OCI-LY7 (cell line): ENCODE results near the gene PLPP3. TPM values are rescaled to one million over a fixed set of nuclear protein-coding genes. Genes with fewer than 3 reads are reported as not detected.

ENCODE experiments used
- BruUV-seq: library from RNA; stranded (reverse); fragments of 400-500 nt; replicated peaks from 2 replicates; lab custom pipeline; 2021; lab: Mats Ljungman, UMichigan
- CTCF ChIA-PET: fragments of 300-600 bp; sonication (Branson Sonifier 250); formaldehyde crosslinking; loops from one replicate; lab custom pipeline; 2022; ENCODE audit warnings: antibody characterized with exemption; ENCODE audit not compliant: unreplicated experiment; lab: Charles Lee
- POLR2A ChIA-PET: fragments of 300-600 bp; sonication (Branson Sonifier 250); formaldehyde crosslinking; loops from one replicate; lab custom pipeline; 2022; ENCODE audit warnings: antibody characterized with exemption; lab: Charles Lee
- DNase-seq: peaks from one replicate; pipeline ENCODE4 v3.0.0-alpha.2; 2015; ENCODE audit warnings: low spot score
- H2AFZ ChIP-seq: fragments of 200-600 bp; sonication (generic), shearing (Covaris generic); 2 replicates; pipeline ENCODE4 v1.6.1; 2014; ENCODE audit warnings: mild to moderate bottlenecking, antibody characterized with exemption, low read length, moderate library complexity
- H3K27ac ChIP-seq: fragments of 200-600 bp; sonication (generic); 2 replicates; pipeline ENCODE4 v1.5.1; 2014; ENCODE audit warnings: mixed run types, low read depth, mild to moderate bottlenecking, moderate library complexity, low read length, inconsistent platforms; ENCODE audit not compliant: poor library complexity, severe bottlenecking
- H3K36me3 ChIP-seq: fragments of 200-600 bp; sonication (generic); 2 replicates; pipeline ENCODE4 v1.6.1; 2014; ENCODE audit warnings: mild to moderate bottlenecking, antibody characterized with exemption, low read length, moderate library complexity, mixed read lengths; ENCODE audit not compliant: insufficient read depth
- H3K4me1 ChIP-seq: fragments of 200-600 bp; sonication (generic); 2 replicates; pipeline ENCODE4 v1.5.1; 2014; ENCODE audit warnings: mild to moderate bottlenecking, low read length; ENCODE audit not compliant: insufficient read depth, poor library complexity, severe bottlenecking
- H3K4me2 ChIP-seq: fragments of 200-600 bp; sonication (generic); 2 replicates; pipeline ENCODE4 v1.6.1; 2014; ENCODE audit warnings: mild to moderate bottlenecking, low read length
- H3K4me3 ChIP-seq: fragments of 200-600 bp; sonication (generic); 2 replicates; pipeline ENCODE4 v1.5.1; 2014; ENCODE audit warnings: mild to moderate bottlenecking, low read depth, low read length; ENCODE audit not compliant: poor library complexity, severe bottlenecking
- H3K79me2 ChIP-seq: fragments of 200-600 bp; sonication (generic); 2 replicates; pipeline ENCODE4 v1.6.1; 2016; ENCODE audit warnings: low read depth, mild to moderate bottlenecking, low read length, moderate library complexity, mixed read lengths; ENCODE audit not compliant: insufficient read depth
- H3K9me2 ChIP-seq: fragments of 200-600 bp; sonication (generic); 2 replicates; pipeline ENCODE4 v1.6.1; 2016; ENCODE audit warnings: mild to moderate bottlenecking, low read length, mixed read lengths; ENCODE audit not compliant: insufficient read depth
- H3K9me3 ChIP-seq: fragments of 200-600 bp; sonication (generic); 2 replicates; pipeline ENCODE4 v1.6.1; 2014; ENCODE audit warnings: mild to moderate bottlenecking, mixed run types, low read length, mixed read lengths
- H4K20me1 ChIP-seq: fragments of 200-600 bp; sonication (generic); 2 replicates; pipeline ENCODE4 v1.6.1; 2014; ENCODE audit warnings: mild to moderate bottlenecking, antibody characterized with exemption, low read length, moderate library complexity, mixed read lengths; ENCODE audit not compliant: insufficient read depth
- EZH2phosphoT487 ChIP-seq: fragments of 200-600 bp; sonication (generic); IDR thresholded peaks from 2 replicates; pipeline ENCODE4 v1.6.1; 2018; ENCODE audit warnings: low read depth, borderline replicate concordance, mild to moderate bottlenecking, mixed run types, antibody characterized with exemption, low read length, moderate library complexity, mixed read lengths
- intact Hi-C: fragments of 100-400 bp; cut with micrococcal nuclease; formaldehyde crosslinking; loops from one replicate; pipeline ENCODE4 v1.10.0; 2022; ENCODE audit not compliant: unreplicated experiment
- total RNA-seq, 2 experiments: library from RNA; depleted of rRNA in 1 of 2; stranded (reverse); fragments of >200 nt in 1 of 2; shearing (Covaris generic) in 1 of 2; gene quantifications; 2 replicates each; pipeline ENCODE4 v1.2.3, GENCODE V29; 2014 to 2022
- TF ChIP-seq, protein P1 (sequence below): fragments of 200-600 bp; sonication (generic); conservative IDR thresholded peaks from 2 replicates; pipeline ENCODE4 v1.5.1; 2014; ENCODE audit warnings: mild to moderate bottlenecking, antibody characterized with exemption, low read length, moderate library complexity, mixed read lengths

The PLPP3 gene
- total RNA-seq, 2 experiments from 2014 or later: 0.92 to 1.7 TPM

DNA sequence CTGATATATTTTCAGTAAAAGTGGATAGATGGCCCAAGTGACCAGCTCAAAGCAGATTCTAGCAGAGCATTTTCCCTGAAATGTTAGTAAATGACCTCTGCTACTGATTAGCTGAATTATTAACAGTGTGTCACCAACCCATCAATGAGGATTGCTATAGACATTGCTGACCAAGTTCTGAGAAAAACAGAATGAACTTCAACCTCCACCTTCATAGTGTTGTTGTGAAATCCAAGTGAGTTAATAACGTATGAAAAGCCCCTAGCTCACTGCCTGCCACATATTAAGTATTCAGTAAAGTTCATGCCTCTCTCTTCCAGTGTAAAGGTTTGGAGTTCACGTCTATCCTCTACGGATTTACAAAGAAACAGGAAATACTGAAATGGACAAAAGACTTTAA lies 15.8 kb downstream of the PLPP3 start:
- no peaks in the 10 kb centered on the region for H3K36me3 ChIP-seq
- ChIA-PET POLR2A (interaction anchor here (0.8 to 5.3 kb wide), 3 partner anchors 9 to 37 kb away, joined by 3 to 30 read pairs (median 4); no protein-coding TSS in a partner anchor), CTCF (no interaction called here)
- H3K4me3 ChIP-seq: no peak overlapping the region
- H3K27ac ChIP-seq: no peak overlapping the region
- H3K4me1 ChIP-seq: peaks cover 32% of the 10 kb centered on the region
- no peak for DNase-seq
- TF ChIP-seq EZH2phosphoT487: no peak
- TF ChIP-seq, protein P1, sequence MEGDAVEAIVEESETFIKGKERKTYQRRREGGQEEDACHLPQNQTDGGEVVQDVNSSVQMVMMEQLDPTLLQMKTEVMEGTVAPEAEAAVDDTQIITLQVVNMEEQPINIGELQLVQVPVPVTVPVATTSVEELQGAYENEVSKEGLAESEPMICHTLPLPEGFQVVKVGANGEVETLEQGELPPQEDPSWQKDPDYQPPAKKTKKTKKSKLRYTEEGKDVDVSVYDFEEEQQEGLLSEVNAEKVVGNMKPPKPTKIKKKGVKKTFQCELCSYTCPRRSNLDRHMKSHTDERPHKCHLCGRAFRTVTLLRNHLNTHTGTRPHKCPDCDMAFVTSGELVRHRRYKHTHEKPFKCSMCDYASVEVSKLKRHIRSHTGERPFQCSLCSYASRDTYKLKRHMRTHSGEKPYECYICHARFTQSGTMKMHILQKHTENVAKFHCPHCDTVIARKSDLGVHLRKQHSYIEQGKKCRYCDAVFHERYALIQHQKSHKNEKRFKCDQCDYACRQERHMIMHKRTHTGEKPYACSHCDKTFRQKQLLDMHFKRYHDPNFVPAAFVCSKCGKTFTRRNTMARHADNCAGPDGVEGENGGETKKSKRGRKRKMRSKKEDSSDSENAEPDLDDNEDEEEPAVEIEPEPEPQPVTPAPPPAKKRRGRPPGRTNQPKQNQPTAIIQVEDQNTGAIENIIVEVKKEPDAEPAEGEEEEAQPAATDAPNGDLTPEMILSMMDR: no peak
- H3K9me2 ChIP-seq: no peaks in the 10 kb centered on the region
- no peaks in the 10 kb centered on the region for H3K79me2 ChIP-seq
- H3K4me2 ChIP-seq: no peak overlapping the region
- BruUV-seq: no TSS peak
- H2AFZ ChIP-seq: no peak overlapping the region
- no peaks in the 10 kb centered on the region for H4K20me1 ChIP-seq
- intact Hi-C loops: no loop called here
- no peaks in the 10 kb centered on the region for H3K9me3 ChIP-seq

DNA sequence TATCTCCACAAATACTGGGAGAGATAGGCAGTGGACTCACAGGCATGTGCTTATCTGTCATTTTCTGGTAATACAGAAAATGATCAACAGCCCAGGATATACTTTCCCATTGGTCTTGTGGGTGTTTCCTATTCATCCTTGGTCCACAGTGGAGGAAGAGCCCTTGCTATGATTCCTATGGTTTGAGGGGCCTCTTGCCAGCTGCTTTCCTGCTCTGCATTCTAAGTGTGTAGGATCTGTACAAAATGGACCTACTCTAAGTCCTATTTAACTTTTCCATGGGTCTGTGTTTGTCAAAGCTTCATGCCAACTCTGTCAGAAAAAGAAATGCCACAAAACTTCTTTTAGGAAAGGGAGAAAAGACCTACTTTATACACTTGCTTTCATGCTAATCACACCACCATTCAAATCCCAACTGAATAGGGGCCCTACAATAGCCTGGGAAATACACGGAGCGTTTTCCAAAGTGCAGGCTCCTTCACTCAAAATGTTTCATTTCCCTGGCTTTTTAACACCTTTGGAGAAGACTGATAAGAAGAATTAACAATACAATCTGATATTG lies 16.4 kb downstream of the PLPP3 start:
- intact Hi-C loops: no loop called here
- CTCF ChIA-PET: no interaction called here

More for the DNA sequence above, 16.4 kb downstream of the PLPP3 start:
- BruUV-seq: no TSS peak
- DNase-seq: no peak
- Histone ChIP-seq H3K27ac (no peak overlapping the region), H2AFZ (no peak overlapping the region), H3K36me3 (no peaks in the 10 kb centered on the region), H3K79me2 (no peaks in the 10 kb centered on the region), H3K9me2 (no peaks in the 10 kb centered on the region), H4K20me1 (no peaks in the 10 kb centered on the region), H3K9me3 (no peaks in the 10 kb centered on the region), H3K4me1 (peaks cover 32% of the 10 kb centered on the region), H3K4me3 (no peak overlapping the region), H3K4me2 (no peak overlapping the region)
- TF ChIP-seq EZH2phosphoT487: no peak
- TF ChIP-seq, protein P1: no peak
- POLR2A ChIA-PET: interaction anchor here (0.8 to 5.3 kb wide), 3 partner anchors 9 to 37 kb away, joined by 3 to 30 read pairs (median 4); no protein-coding TSS in a partner anchor
